Measurements from ENCODE around the gene CDKAL1.
"Not testable (repeated sequence)": the region's sequence is repeated elsewhere in the genome, so short reads cannot be mapped to it uniquely, and the experiment has no call there.

Gene CDKAL1

GRCh38 chr6:20715135-20715806 is 181.0 kb downstream of the CDKAL1 start:
- DNase-seq = no peak

DNA sequence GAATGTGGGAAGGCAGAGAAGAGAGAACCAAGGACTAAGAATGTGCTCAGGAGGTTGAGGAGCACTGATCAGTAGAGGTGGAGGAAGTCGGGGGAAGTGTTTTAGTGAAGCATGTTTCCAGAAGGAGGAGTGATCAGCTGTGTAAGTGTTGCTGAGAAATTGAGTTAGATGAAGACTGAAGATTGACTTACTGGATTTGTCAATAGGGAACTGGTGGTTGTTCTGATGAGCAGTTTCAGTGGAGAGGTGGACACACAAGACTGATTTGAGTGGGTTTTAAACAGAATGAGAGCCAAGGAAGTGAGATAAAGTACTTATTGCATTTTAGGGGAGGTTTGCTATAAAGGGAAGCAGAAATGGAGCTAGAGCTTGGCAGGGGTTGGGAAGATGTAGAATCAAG is 182.6 kb downstream of the CDKAL1 start:
- no peak for DNase-seq

DNA sequence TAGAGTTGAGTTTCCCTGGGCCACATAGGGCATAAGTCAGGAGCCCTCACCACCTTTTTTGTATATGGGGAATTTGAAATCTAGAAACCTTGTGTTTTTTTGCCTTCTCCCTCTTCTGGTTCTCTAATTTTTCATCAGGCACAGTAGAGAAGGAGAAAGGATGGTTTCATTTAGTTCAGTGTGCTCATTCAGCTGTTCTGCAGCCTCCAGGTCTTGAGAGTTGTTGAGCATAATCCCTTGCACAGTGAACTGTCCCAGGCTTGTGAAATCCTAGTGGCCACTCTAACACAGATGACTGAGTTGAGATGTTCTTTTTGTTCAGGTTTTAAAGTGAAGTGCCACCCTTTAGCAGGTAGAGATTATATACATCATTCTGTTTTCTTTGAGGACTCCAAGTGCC is 183.5 kb downstream of the CDKAL1 start:
- DNase-seq = no peak

GRCh38 chr6:20718705-20719653 is 184.7 kb downstream of the CDKAL1 start:
- no peak for DNase-seq

GRCh38 chr6:20719980-20720379 is 185.7 kb downstream of the CDKAL1 start:
- DNase-seq = no peak

- DNase-seq = not testable (repeated sequence)
Observed at GRCh38 chr6:20721121-20721520, 186.9 kb downstream of the CDKAL1 start.

DNA sequence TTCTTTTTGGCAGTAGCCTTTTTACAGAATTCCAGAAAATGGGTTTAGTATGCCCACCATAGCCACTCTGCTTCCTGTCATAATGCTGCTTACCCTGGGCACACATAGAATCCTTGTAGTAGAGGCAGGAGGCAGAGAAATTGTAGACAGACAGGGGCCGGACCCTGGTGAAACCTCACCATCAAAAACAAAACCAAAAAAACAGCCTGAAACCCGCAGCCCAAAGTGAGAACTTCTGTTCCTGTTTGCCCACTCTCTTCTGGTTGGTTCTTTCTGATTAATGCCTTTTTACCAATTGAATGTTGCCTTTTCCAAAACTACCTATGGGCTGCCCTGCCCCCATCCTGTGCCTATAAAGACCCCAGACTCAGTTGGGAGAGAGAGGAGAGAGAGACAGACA is 188.2 kb downstream of the CDKAL1 start:
- no peak for DNase-seq

DNA sequence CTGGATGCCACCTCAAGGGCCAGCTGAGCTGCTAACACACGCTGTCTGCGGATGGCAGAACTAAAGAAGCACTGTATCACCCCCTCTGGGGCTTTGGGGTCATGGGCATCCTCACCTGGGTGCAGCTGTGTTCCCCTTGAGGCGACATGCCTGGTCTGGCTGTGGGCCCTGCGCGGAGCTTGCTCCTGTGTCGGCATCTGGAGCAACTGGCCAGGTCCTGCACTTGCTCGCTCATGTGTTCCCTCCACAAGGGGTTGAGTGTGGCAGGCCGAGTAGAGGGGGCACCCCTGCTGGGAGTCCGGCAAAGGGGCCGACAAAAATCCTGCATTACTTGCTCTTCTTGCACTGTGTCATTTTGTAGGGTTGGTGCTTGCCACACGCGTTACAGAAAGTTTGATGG is 189.0 kb downstream of the CDKAL1 start:
- DNase-seq = no peak

DNA sequence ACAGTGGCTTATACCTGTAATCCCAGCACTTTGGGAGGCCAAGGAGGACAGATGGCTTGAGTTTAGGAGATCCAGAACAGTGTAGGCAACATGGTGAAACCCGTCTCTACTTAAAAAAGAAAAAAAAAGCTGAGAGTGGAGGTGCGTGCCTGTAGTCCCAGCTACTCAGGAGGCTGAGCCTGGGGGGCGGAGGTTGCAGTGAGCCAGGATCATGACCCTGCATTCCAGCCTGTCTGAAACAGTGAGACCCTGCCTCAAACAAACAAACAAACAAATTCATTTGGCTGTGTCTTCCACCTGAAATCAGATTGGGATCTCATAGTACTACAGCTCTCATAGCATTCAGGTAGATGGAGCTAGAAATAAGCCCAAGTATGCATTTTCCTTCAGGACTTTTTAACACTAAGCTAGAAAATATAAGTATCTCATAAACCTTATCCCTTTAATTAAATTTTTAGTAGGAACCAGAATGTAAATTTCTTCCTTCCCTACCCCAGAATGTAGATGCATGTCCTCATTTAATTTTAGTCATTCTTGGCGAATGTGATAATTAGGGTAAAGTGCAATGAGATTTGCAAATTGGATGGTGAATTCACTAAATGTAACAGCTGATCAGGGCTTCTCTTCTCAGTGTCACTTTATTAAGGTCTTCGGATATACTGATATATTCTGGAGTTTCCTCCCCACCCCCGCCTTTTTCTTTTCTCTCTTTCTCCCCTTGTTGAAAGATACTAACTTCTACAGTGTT is 190.4 kb downstream of the CDKAL1 start:
- no peak for DNase-seq

DNA sequence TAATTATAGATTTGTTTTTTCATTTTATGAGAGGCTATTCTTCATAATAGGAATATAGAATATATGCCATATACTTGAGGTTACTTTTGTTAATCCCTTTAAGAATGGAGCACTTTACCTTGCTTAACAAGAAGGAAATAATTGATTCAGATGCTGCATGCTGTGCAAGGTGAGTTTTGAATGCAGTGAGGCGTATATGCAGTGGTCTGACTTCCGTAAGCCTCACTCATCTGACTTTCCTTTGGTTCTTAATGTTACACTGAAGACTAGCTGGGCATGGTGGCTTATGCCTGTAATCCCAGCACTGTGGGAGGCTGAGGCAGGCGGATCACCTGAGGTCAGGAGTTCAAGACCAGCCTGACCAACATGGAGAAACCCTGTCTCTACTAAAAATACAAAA is 191.0 kb downstream of the CDKAL1 start:
- not testable (repeated sequence) for DNase-seq

GRCh38 chr6:20729086-20729485 is 194.8 kb downstream of the CDKAL1 start:
- DNase-seq = no peak

GRCh38 chr6:20732362-20732761 is 198.1 kb downstream of the CDKAL1 start:
- not testable (repeated sequence) for DNase-seq

- DNase-seq = no peak
Observed at GRCh38 chr6:20732896-20733295, 198.6 kb downstream of the CDKAL1 start.

- DNase-seq = no peak
Observed at GRCh38 chr6:20737912-20738311, 203.7 kb downstream of the CDKAL1 start.

DNA sequence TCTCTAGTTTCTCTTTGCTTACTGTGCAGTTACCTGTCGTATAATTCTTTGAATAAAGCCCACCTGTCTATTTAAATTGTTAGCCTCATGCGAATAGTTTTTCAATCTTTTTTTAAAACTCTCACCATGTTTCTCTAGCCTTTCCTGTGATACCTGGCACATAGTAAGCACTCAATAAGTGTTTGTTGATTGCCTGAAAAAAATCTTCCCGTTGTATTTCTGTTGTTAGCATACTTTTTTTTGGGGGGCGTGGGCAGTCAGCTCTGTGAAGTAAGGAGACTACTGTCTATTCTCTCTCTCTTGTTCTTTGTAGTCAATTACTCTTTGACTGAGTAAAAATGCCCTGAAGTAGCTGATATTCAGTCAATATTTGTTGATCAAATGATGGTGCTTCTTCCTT is 205.8 kb downstream of the CDKAL1 start:
- no peak for DNase-seq

DNA sequence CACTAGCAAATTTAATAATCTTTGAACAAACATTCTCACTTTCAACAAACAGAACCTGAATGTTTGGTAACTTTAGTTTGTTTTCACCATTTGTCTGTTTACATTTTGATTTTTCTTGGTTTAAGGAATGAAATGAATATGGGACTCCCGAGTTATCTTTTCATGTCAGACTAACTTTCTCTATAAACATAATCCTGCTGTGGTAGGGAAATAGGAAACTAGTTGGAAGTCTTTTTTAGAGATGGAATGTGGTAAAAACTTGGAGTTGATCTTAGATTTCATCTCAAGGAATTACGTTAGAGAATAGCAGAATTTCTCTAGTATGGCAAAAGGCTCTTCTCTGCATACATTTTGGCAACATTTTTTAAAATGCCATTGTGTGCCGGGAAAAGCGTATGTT is 206.5 kb downstream of the CDKAL1 start:
- no peak for DNase-seq

DNA sequence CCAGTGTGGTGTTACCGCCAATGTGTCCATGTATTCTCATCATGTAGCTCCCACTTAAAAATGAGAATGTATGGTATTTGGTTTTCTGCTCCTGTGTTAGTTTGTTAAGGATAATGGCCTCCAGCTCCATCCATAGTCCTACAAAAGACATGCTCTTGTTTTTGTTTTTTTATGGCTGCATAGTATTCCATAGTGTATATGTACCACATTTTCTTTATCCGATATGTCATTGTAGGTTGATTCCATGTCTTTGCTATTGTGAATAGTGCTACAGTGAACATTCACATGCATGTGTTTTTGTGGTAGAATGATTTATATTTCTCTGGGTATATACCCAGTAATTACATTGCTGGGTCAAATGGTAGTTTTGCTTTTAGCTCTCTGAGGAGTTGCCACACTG is 207.2 kb downstream of the CDKAL1 start:
- DNase-seq = no peak

- no peak for DNase-seq
Observed at GRCh38 chr6:20744911-20745557, 210.8 kb downstream of the CDKAL1 start.

DNA sequence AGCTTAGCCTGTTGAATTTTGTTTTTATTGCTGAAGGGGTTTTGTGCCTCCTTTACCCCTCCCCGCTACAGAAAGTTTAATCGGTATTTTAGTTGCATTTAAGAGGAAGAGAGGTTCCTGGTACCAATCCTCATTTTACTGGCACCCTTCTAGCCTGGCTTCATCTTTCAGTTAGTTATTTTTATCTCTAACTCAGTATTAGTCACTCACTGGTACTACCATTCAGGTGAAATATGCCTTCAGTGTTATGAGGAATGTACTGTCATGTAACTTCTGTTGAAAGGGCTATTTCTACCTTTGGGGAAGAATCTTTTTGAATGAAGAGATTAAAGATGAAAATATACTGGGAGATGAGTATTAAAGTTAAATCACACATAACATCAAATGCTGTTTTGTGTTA is 211.8 kb downstream of the CDKAL1 start:
- DNase-seq = no peak

GRCh38 chr6:20746805-20747558 is 212.7 kb downstream of the CDKAL1 start:
- no peak for DNase-seq

DNA sequence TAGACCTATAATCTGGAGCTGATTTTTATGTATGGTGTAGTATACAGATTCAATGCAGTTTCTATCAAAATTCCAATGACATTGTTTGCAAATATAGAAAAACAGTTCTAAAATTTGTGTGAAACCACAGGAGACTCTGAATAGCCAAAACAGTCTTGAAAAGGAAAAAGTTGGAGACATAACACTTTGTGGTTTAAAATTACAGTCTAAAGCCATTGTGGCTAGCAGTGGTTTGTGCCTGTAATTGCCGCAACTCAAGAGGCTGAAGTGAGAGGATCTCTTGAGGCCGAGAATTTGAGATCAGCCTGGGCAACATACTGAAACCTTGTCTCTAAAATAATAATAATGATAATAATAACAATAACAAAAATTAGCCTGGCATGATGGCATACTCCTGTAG is 213.7 kb downstream of the CDKAL1 start:
- DNase-seq = no peak

DNA sequence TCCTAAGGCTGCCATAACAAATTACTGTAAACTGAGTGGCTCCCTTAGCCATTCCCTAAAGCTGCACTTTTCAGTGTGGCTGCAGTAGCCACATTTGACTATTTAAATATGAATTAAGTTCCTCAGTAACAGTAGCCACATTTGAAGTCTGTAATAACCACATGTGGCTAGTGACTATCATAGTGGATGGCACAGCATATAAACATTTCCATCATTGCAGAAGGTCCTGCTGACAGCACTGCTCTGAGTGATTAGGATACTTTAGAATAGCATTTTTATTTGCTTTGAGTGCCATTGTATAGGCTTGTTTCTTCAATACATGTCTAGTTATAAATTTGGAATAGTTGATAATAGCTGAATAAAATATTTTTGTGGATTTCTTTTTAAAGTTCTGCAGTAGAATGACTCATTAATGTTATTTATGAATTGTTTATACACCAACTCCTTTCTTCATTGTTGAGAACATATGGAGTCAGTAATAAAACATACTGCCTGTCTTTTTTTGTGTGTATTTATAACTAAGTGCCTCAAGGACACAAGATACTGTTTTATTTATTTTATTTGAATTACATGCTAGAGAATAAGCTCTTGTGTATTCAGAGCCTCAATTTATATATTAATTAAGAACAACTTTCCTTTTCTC is 217.2 kb downstream of the CDKAL1 start:
- no peak for DNase-seq

Measured in stimulated activated CD4-positive, alpha-beta T cell treated with anti-CD3 and anti-CD28 coated beads, Interleukin-4, amount 100 ng/mL, for 24 hours (primary cell).